ENCODE measurements around the gene UBXN6. TPM values are rescaled to one million over a fixed set of nuclear protein-coding genes. Genes with fewer than 3 reads are reported as not detected.

The UBXN6 gene
- total and polyA plus RNA-seq, 7 donors: 110 to 274 (median 134) TPM

DNA sequence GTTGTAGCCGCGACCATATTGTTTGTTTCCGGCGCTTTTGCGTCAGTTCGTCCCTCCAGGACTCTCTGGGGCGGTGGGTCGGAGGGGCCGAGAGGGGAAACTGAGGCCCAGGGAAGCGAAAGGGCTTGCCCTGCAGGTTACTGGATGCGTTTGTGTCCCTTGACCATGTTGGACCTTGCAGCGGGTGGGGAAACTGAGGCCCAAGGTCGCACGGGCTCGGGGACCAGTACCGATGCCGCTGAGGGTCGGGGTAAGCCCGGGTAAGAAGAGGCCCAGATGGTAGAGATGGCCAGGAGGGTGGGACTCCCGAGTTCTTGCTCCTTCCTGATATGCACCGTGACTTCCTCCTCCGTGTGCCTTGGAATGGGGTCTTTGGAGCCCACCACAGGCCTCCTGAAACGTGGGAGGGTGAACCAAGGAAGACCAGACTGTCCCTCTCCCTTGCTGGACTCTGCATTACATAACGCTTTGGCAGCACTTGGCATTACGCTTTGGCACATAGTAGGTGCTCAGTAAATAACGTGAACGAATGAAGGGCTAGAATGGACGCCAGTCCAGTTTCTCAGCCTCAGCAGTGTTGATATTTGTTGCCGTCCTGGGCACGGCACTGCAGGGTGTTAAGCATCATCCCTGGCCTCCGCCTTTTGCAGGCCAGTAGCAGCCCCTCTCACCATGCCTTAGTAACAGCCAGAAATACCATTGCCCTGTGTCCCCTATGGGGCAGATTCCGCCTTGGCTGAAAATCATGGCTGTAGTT is 54.4 kb downstream of the UBXN6 start:
- TF ChIP-seq, protein P1, sequence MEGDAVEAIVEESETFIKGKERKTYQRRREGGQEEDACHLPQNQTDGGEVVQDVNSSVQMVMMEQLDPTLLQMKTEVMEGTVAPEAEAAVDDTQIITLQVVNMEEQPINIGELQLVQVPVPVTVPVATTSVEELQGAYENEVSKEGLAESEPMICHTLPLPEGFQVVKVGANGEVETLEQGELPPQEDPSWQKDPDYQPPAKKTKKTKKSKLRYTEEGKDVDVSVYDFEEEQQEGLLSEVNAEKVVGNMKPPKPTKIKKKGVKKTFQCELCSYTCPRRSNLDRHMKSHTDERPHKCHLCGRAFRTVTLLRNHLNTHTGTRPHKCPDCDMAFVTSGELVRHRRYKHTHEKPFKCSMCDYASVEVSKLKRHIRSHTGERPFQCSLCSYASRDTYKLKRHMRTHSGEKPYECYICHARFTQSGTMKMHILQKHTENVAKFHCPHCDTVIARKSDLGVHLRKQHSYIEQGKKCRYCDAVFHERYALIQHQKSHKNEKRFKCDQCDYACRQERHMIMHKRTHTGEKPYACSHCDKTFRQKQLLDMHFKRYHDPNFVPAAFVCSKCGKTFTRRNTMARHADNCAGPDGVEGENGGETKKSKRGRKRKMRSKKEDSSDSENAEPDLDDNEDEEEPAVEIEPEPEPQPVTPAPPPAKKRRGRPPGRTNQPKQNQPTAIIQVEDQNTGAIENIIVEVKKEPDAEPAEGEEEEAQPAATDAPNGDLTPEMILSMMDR (IDR thresholded peaks at IDR 0.05): no peak
- Histone ChIP-seq H3K36me3 (ENCODE audit: insufficient read depth in 1 of 2, low read depth in 1 of 2) (no peaks in the 10 kb centered on the region), H3K27me3 (ENCODE audit: insufficient read depth in 3 of 3, low read length in 2 of 3) (no peaks in the 10 kb centered on the region), H3K27ac (peak overlapping the region; percentile 94), H3K4me3 (peak overlapping the region; percentile 80), H3K4me1 (peaks cover 23% of the 10 kb centered on the region), H3K9me3 (no peaks in the 10 kb centered on the region)
- DNase-seq (no peak), ATAC-seq (no peak)
- intact Hi-C loops (cut with DNase I): loop anchor here (5.0 kb wide), 1 partner anchor 54 kb away; the partner anchor contains the start of gene UBXN6 (in 2 of the 2)
- 10 to 11% (median 11%) methylated on average over 32 of the region's 32 CpGs for WGBS, 3 donors

DNA sequence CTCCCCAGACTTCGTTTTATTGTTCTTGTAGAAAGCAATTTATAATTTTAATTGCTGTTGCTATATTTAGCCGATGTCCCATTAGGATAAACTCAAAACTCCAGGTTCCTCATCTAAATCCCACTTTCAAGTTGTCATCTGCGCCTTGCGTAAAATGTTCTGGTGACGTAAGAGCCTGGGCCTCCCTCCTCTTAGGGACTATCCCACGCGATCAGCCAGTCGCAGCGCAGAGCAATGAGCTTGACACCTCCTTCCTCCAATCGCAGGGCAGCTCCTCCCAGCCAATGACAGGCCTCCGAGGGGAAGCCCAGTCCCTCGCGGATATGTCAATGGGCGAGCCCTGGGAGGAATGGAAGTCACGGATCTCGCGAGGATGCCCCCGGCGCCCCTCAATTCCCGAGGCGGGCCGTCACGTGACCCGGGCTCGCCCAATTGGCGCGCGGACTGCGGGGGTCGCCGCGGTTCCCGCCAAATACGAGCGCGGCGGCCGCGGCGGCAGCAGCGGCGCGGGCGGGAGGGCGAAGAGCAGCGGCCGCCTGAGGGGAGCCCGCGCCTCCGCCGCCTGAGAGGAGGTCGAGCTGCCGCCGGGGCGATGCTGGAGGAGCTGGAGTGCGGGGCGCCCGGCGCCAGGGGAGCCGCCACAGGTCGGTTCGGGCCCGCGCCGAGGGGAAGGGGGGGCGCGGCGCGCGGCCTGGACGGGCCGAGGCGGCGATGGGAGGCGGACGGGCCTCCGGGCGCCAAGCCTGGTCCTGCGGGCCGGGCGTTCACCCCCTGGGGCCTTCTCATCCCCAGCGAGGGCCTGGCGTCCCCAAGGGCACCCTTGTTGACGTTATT is 55.2 kb downstream of the UBXN6 start, which contains the start of gene CHAF1A:
Gene CHAF1A, plus strand, starts transcription at position 470 of the 834 bp plus-strand sequence. Its CDS starts 123 bp downstream, at position 593.
- DNase-seq: peak; percentile 99 to 100
- peaks cover 31% of the 10 kb centered on the region for H3K4me1 ChIP-seq
- peak within 1 kb of the TSS; percentile 94 for H3K27ac ChIP-seq
- H3K27me3 ChIP-seq (ENCODE audit: insufficient read depth in 3 of 3, low read length in 2 of 3): no peaks in the 10 kb centered on the region
- intact Hi-C loops (cut with DNase I): loop anchor here (5.0 kb wide), 1 partner anchor 55 kb away; the partner anchor contains the start of gene UBXN6 (in 2 of the 2)
- H3K4me3 ChIP-seq: peak within 1 kb of the TSS; percentile 80
- WGBS, 3 donors: 0 to 1% (median 0%) methylated on average over 65 to 84 of the region's 84 CpGs
- no peaks in the 10 kb centered on the region for H3K9me3 ChIP-seq
- H3K36me3 ChIP-seq (ENCODE audit: insufficient read depth in 1 of 2, low read depth in 1 of 2): no peaks in the 10 kb centered on the region
- ATAC-seq: peak; percentile 93 to 95 (median 94)
- TF ChIP-seq, protein P1 (IDR thresholded peaks at IDR 0.05): no peak

DNA sequence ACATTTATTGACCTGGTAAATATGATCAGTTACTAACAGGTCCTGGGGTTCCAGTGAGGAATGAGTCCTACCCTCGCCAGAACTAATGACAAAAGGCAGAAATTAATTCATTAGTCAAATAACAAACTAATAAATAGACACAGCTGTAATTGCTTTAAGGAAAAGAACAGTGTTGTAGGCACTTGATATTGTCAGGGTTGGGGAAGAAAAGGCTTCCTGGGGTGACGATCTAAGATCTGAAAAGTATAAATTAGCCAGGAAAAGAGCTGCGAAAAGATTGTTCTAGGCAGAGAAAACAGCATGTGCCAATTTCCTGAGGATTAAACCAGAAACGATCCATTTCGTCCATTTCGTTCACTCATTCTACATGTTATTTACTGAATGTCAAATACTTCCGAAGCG is 55.8 kb downstream of the UBXN6 start:
- H3K4me3 ChIP-seq: peak overlapping the region; percentile 80
- 3 to 6% (median 4%) methylated on average over 8 of the region's 8 CpGs for WGBS, 3 donors
- intact Hi-C loops (cut with DNase I): loop anchor here (2.0 to 5.0 kb wide), 2 partner anchors 31 to 56 kb away; partner anchors contain the start of gene UBXN6 (in 2 of the 2)

More for the DNA sequence above, 55.8 kb downstream of the UBXN6 start:
- H3K36me3 ChIP-seq (ENCODE audit: insufficient read depth in 1 of 2, low read depth in 1 of 2): no peaks in the 10 kb centered on the region
- peak overlapping the region; percentile 94 for H3K27ac ChIP-seq
- DNase-seq (no peak), ATAC-seq (no peak)
- TF ChIP-seq, protein P1 (IDR thresholded peaks at IDR 0.05): no peak
- H3K4me1 ChIP-seq: peaks cover 37% of the 10 kb centered on the region
- H3K27me3 ChIP-seq (ENCODE audit: insufficient read depth in 3 of 3, low read length in 2 of 3): no peaks in the 10 kb centered on the region
- no peaks in the 10 kb centered on the region for H3K9me3 ChIP-seq

Measured in psoas muscle (tissue), 8 donors.